Activated CD4-positive, alpha-beta T cell treated with anti-CD3 and anti-CD28 coated beads for 36 hours (primary cell): ENCODE results near the gene AKAP8L. TPM values are rescaled to one million over a fixed set of nuclear protein-coding genes. Genes with fewer than 3 reads are reported as not detected.
"Not testable (repeated sequence)": the region's sequence is repeated elsewhere in the genome, so short reads cannot be mapped to it uniquely, and the experiment has no call there.

Experiments
- ATAC-seq: fragments of 200-7000 bp; cut with Tn5 transposase; one replicate; pipeline ENCODE4 v1.10.0; 2021; ENCODE audit warnings: mild to moderate bottlenecking, moderate library complexity
- CTCF ChIA-PET: fragments of 350-600 bp; sonication (Branson Sonifier 250); formaldehyde crosslinking; loops from one replicate; lab custom pipeline; 2021; ENCODE audit warnings: antibody characterized with exemption; lab: Charles Lee
- POLR2A ChIA-PET: fragments of 350-600 bp; sonication (Branson Sonifier 250); formaldehyde crosslinking; loops from one replicate; lab custom pipeline; 2021; ENCODE audit warnings: antibody characterized with exemption, inconsistent platforms; lab: Charles Lee
- DNase-seq: peaks from one replicate; pipeline ENCODE4 v3.0.0-alpha.2; 2020
- H3K27ac Mint-ChIP-seq: one replicate; pipeline ENCODE4 v1.8.0; 2021; ENCODE audit warnings: mixed read lengths
- H3K27me3 Mint-ChIP-seq: one replicate; pipeline ENCODE4 v1.8.0; 2021; ENCODE audit warnings: mixed read lengths
- H3K36me3 Mint-ChIP-seq: one replicate; pipeline ENCODE4 v1.8.0; 2021; ENCODE audit warnings: low read depth, mixed read lengths
- H3K4me1 Mint-ChIP-seq: one replicate; pipeline ENCODE4 v1.8.0; 2021; ENCODE audit warnings: mixed read lengths
- H3K4me3 Mint-ChIP-seq: one replicate; pipeline ENCODE4 v1.8.0; 2021; ENCODE audit warnings: mild to moderate bottlenecking, moderate library complexity, mixed read lengths
- H3K9me3 Mint-ChIP-seq: one replicate; pipeline ENCODE4 v1.8.0; 2021; ENCODE audit warnings: low read depth, mixed read lengths
- intact Hi-C, 2 experiments: fragments of 100-400 bp; cut with DNase I in 1 of 2; cut with micrococcal nuclease in 1 of 2; formaldehyde crosslinking; loops; one replicate each; pipeline versions ENCODE4 v1.14.2 to v1.15.1; 2022 to 2024; cut with DNase I, micrococcal nuclease
- total RNA-seq, 2 experiments: library from RNA; stranded (reverse); gene quantifications; one replicate each; pipeline ENCODE4 v1.2.3, GENCODE V29; 2021

Gene AKAP8L
- total RNA-seq, 2 experiments from 2014 or later = 76.2 to 89.9 TPM

DNA sequence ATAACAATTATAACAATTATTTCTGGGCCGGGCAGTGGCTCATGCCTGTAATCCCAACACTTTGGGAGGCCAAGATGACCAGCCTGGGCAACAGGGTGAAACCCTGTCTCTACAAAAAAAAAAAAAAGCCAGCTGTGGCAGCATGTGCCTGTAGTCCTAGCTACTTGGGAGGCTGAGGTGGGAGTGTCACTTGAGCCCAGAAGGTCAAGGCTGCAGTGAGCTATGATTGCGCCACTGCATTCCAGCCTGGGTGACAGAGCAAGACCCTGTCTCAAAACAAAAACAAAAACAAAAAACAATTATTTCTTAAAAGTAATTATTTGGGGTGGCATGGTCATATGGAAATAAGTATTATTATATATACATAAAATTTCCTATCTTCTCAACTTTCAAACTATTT is 7.4 kb downstream of the AKAP8L start:
- DNase-seq, H3K4me3 Mint-ChIP-seq, intact Hi-C loops, H3K27me3 Mint-ChIP-seq, H3K9me3 Mint-ChIP-seq, ATAC-seq: not testable (repeated sequence)
- H3K4me1 Mint-ChIP-seq = peaks cover 31% of the 10 kb centered on the region
- H3K36me3 Mint-ChIP-seq = peaks cover 18% of the 10 kb centered on the region
- peak overlapping the region; percentile 37 for H3K27ac Mint-ChIP-seq
- POLR2A ChIA-PET = interaction anchor here (0.7 kb wide), 1 partner anchor 14 kb away, joined by 4 read pairs; no protein-coding TSS in a partner anchor
- CTCF ChIA-PET = interaction anchor here (0.6 to 1.4 kb wide), 4 partner anchors 148 to 643 kb away, joined by 3 to 5 read pairs (median 4); no protein-coding TSS in a partner anchor

DNA sequence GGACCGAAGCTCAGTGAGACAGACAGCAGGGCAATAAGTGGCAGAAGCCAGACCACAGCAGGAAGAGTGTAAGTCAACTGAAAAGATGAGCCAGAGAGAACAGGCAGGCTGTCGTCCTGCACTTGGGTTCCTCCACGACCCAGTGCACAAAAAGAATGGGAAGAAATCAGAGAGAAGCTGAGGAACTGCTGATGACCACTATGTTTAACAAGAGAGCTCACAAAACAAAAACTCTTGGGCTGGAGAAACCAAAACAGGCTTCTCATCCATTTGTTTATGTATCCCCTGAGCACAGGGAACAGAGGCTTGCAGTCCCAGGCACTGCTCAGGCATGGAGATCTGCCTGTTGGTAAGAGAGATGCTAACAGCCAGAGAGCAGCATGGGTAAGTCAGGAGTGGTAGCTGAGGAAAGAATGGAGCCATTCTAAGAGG is 14.0 kb downstream of the AKAP8L start:
- Mint-ChIP-seq H3K27me3 (no peaks in the 10 kb centered on the region), H3K4me1 (peaks cover 22% of the 10 kb centered on the region), H3K9me3 (no peaks in the 10 kb centered on the region), H3K4me3 (no peak overlapping the region), H3K27ac (peak overlapping the region; percentile 30), H3K36me3 (peaks cover 21% of the 10 kb centered on the region)
- ATAC-seq (no peak), DNase-seq (no peak)
- intact Hi-C loops = no loop called here
- ChIA-PET CTCF (interaction anchor here (0.9 to 1.8 kb wide), 3 partner anchors 10 to 14 kb away, joined by 3 to 5 read pairs (median 3); partner anchors contain the start of gene AKAP8L), POLR2A (no interaction called here)

DNA sequence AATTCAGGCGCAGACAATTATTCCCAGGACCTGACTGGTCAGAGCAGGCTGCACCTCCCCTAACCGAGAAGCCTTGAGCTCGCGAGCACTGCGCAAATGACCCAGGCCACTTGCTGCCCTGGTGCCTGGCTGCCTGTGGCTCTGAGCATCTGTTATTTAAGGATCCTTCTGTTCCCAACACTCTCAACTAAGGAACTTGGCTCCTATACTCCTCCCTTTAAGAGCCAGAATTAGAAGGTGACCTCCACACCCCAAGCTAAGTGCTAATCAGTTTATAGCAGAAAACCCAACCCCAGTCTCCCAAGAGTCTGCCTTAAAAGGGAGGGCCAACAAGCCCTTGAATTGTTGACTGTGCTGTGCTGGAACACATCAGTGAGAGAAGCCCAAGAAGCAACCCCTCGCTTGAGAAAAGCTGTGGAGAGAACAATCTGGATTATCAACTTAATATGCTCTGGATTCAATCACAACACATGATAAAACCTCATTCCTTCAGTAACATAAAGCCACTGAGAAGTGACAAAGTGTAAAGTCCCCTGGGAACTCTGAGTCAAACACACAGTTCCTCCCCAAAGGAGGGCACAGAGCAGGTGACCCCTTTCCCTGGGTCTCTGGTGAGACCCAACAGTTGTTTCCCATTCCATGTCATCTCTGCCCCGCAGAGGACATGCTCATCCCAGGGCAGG is 14.6 kb downstream of the AKAP8L start:
- Mint-ChIP-seq H3K36me3 (peaks cover 21% of the 10 kb centered on the region), H3K27me3 (no peaks in the 10 kb centered on the region), H3K4me1 (peaks cover 22% of the 10 kb centered on the region), H3K4me3 (no peak overlapping the region), H3K9me3 (no peaks in the 10 kb centered on the region), H3K27ac (peak overlapping the region; percentile 30)
- ATAC-seq (no peak), DNase-seq (no peak)
- CTCF ChIA-PET = interaction anchor here (1.0 to 1.8 kb wide), 2 partner anchors 10 to 15 kb away, joined by 3 to 5 read pairs; partner anchors contain the start of gene AKAP8L
- intact Hi-C loops = no loop called here
- POLR2A ChIA-PET = no interaction called here

DNA sequence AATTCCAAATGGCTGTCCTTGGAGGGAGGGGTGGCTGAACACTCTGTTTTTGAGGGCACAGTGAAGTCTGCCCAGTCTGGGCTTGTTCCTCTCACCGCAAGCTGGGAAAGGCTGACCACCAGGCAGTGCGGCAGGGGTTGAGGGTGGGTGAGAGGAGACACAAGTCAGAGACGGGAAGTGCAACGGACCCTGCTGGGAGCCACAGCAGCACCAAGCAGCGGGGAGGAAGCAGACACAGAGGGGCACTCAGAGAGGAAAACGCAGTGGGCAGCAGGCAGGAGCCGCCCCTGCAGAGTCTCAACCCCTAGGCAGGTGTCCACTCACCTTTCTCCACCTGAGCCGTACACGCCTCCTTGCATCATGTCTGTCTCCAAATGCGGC is 15.6 kb downstream of the AKAP8L start:
- no peak for DNase-seq
- no peak overlapping the region for H3K4me3 Mint-ChIP-seq
- H3K36me3 Mint-ChIP-seq = peaks cover 24% of the 10 kb centered on the region
- peaks cover 22% of the 10 kb centered on the region for H3K4me1 Mint-ChIP-seq
- no peak overlapping the region for H3K27ac Mint-ChIP-seq
- intact Hi-C loops = no loop called here
- POLR2A ChIA-PET = interaction anchor here (1.4 kb wide), 1 partner anchor 16 kb away, joined by 3 read pairs; the partner anchor contains the start of gene AKAP8L
- CTCF ChIA-PET = no interaction called here
- no peak for ATAC-seq
- H3K9me3 Mint-ChIP-seq = no peaks in the 10 kb centered on the region
- no peaks in the 10 kb centered on the region for H3K27me3 Mint-ChIP-seq

DNA sequence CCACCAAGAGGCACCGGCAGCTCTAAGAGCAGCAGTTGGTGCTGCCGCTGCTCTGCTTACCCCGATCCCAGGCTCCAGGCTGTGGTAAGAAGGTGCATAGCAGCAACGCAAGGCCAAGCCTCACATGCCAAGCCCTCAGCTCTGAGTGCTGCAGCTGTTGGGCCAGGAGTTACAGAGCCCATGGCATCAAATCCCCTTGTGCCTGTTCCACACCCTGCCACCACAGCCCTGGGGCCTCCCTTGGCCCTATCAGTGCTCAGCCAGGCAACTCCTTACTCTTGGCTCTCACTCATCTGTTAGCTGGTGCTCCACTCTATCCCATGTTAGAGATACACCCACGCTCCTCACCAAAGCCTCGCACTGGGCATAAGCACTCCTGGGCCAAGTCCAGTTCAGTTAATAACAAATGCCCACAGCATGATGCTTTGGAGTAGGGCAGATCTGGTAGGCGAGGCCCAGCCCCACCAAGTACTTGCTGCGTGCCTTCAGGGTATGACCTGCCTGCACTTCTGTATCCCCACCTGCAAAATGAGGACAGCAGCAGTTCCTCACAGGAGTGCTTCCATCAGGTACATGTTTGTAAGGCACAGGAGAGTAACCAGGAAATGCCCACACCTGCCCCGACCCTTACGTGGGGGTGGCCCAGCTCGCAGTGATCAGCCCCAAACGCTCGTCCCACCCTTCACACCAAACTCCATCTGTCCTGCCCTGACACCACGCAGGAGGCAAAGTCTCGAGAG is 16.2 kb downstream of the AKAP8L start:
- CTCF ChIA-PET = interaction anchor here (0.6 kb wide), 1 partner anchor 23 kb away, joined by 3 read pairs; the partner anchor contains the start of gene AKAP8

DNA sequence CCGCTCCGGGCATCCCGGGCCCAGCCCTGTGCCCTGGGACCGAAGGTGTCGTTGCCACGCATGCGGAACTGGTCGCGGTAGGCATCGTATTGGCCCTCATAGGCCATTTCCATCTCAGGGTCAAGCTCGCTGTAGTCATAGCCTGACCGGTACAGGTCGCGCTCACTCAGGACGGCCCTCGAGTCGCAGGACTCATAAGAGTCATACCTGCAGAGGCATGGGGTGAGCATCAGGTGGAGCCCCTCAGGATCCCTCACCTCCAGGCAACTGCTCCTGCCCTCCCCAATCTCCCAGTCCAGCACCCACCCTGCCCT is 17.4 kb downstream of the AKAP8L start:
- Mint-ChIP-seq H3K36me3 (peaks cover 38% of the 10 kb centered on the region), H3K4me1 (peaks cover 17% of the 10 kb centered on the region), H3K27ac (no peak overlapping the region), H3K9me3 (no peaks in the 10 kb centered on the region), H3K4me3 (no peak overlapping the region), H3K27me3 (no peaks in the 10 kb centered on the region)
- no peak for DNase-seq
- ChIA-PET POLR2A (no interaction called here), CTCF (interaction anchor here (0.5 kb wide), 1 partner anchor 626 kb away, joined by 4 read pairs; no protein-coding TSS in a partner anchor)
- intact Hi-C loops = no loop called here
- ATAC-seq = no peak

More for the DNA sequence above, 16.2 kb downstream of the AKAP8L start:
- Mint-ChIP-seq H3K4me1 (peaks cover 17% of the 10 kb centered on the region), H3K36me3 (peaks cover 27% of the 10 kb centered on the region), H3K27ac (no peak overlapping the region), H3K4me3 (no peak overlapping the region), H3K9me3 (no peaks in the 10 kb centered on the region), H3K27me3 (no peaks in the 10 kb centered on the region)
- ATAC-seq = no peak
- no peak for DNase-seq
- intact Hi-C loops = no loop called here
- POLR2A ChIA-PET = interaction anchor here (1.4 kb wide), 1 partner anchor 16 kb away, joined by 3 read pairs; the partner anchor contains the start of gene AKAP8L

DNA sequence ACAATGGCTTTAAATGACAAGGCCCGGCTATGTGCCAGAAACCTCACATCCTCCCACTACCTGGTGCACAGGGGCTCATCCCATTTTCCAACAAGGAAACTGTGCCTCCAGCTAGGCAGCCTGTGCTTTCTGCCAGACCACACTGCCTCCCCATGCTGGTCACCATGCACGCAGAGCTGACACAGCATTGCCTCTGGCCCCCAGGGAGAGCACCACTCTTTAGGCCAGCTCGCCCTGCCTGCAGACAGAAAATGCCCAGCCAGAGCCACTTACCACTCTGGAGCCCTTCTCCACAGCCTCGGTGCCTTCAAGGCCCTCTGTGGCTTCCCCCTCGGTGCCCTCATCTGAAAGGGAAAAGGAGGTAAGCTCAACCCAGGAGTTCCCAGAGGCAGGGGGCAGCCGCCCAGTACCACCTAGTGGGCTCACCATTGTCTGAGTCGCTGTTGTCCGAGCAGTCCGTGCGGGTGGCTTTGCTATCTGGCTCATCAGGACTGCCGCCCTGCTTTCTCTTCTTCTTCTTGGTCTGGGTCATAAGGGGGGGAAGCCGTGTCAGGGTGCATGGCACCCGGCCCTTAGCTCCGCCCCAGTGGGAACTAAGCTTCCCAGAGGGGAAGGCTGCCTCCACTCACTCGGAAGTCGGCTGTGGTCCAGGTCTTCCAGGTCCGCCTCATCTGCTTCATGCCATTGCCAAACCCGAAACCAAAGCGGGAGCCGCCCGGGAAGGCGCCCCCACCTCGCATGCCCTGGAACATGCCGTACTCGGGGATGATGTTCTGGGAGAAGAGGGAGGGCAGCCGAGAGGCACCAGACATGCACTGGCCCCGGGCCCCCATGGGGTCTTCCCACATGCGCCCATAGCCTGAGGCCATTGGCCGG is 18.0 kb downstream of the AKAP8L start:
- intact Hi-C loops = no loop called here
- Mint-ChIP-seq H3K27ac (no peak overlapping the region), H3K4me3 (no peak overlapping the region), H3K4me1 (peaks cover 14% of the 10 kb centered on the region), H3K36me3 (peaks cover 43% of the 10 kb centered on the region), H3K27me3 (no peaks in the 10 kb centered on the region), H3K9me3 (no peaks in the 10 kb centered on the region)
- ChIA-PET POLR2A (no interaction called here), CTCF (interaction anchor here (0.5 to 0.7 kb wide), 2 partner anchors 187 to 625 kb away, joined by 3 to 4 read pairs; no protein-coding TSS in a partner anchor)
- DNase-seq (no peak), ATAC-seq (no peak)

DNA sequence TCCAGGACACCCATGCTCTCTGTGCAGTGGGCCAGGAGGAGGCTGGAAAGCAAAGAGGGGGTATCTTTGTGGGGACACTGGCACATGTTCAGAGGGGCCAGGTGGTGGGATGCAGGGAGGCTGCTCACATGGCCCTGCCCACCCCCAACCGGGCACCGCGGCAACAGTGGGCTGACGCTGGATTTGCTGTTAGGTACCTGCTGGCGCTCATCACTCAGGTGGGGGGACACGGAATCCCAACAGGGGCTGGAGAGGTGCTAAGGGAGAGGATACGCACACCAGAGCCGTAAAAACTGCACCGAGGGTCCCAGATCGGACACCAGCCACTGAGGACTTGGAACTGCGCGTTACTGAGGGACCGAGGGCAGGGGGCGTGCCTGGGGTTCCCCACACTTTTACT is 19.2 kb downstream of the AKAP8L start:
- no peak overlapping the region for H3K4me3 Mint-ChIP-seq
- no peak overlapping the region for H3K27ac Mint-ChIP-seq
- no peaks in the 10 kb centered on the region for H3K27me3 Mint-ChIP-seq
- intact Hi-C loops = no loop called here
- DNase-seq (no peak), ATAC-seq (no peak)
- no peaks in the 10 kb centered on the region for H3K9me3 Mint-ChIP-seq
- ChIA-PET POLR2A (no interaction called here), CTCF (no interaction called here)
- H3K4me1 Mint-ChIP-seq = peaks cover 8% of the 10 kb centered on the region
- peaks cover 41% of the 10 kb centered on the region for H3K36me3 Mint-ChIP-seq

DNA sequence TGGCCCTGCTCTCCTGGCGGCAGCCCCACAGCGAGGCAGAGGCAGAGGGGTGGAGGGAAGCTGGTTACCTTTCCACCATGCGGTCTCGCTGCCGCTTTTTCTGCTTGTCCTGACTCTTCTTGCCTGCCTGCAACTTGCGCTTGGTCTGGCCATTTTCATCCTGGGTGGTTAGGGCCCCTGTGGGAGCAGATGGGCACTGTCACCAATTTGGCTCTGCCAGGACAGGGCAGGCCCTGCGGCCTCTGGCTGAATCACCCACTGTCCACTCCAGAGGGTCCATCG is 19.6 kb downstream of the AKAP8L start:
- H3K27ac Mint-ChIP-seq = no peak overlapping the region
- H3K9me3 Mint-ChIP-seq = no peaks in the 10 kb centered on the region
- POLR2A ChIA-PET = no interaction called here
- CTCF ChIA-PET = no interaction called here
- no peak for ATAC-seq
- H3K4me1 Mint-ChIP-seq = peaks cover 4% of the 10 kb centered on the region
- DNase-seq = no peak
- peaks cover 41% of the 10 kb centered on the region for H3K36me3 Mint-ChIP-seq
- no peak overlapping the region for H3K4me3 Mint-ChIP-seq
- intact Hi-C loops = no loop called here
- no peaks in the 10 kb centered on the region for H3K27me3 Mint-ChIP-seq

DNA sequence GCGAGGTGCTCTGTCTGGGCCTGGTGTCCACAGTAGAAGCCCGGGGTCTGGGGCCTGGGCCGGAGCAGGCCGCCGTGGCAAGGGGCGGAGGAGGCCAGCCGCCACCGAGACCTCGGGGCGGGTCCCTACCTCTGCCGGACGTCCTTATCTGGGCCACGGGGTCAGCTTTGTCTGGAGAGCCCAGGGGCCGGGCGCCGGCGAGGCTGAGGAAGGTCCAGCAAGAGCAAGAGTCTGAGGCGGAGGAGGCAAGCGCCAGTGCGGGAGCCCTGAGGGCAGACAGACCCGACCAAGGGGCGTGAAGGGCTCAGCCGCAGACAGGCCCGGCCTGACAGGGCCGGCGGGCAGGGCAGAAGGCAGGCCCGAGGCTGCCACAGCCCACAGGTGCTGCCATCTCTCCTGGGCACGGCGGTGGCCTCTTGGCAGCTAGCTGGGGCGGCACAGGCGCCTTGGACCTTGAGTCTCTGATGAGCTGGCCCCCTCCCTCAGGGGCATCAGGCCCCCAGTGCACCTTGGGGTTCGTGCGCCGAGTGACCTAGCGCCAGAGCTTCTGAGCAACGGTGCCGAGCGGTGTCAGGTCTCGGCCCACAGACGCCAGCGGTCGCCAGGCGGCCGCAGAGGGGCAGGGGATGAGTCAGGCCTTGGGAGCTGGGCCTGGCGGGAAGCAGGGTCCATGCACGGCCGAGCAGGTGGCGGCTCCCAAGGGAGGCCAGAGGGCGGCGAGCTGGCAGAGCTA is 20.1 kb downstream of the AKAP8L start:
- ATAC-seq = no peak
- H3K4me3 Mint-ChIP-seq = no peak overlapping the region
- no peaks in the 10 kb centered on the region for H3K27me3 Mint-ChIP-seq
- peaks cover 46% of the 10 kb centered on the region for H3K36me3 Mint-ChIP-seq
- CTCF ChIA-PET = interaction anchor here (0.7 kb wide), 1 partner anchor 22 kb away, joined by 6 read pairs; no protein-coding TSS in a partner anchor
- DNase-seq = no peak
- POLR2A ChIA-PET = no interaction called here
- H3K4me1 Mint-ChIP-seq = peaks cover 2% of the 10 kb centered on the region
- intact Hi-C loops = no loop called here
- H3K27ac Mint-ChIP-seq = no peak overlapping the region
- H3K9me3 Mint-ChIP-seq = no peaks in the 10 kb centered on the region
